CD4-positive, alpha-beta memory T cell (primary cell): ENCODE measurements around the gene MALRD1. TPM values are rescaled to one million over a fixed set of nuclear protein-coding genes. Genes with fewer than 3 reads are reported as not detected.

Experiments used
- CTCF ChIA-PET: fragments of 350-600 bp; sonication (Branson Sonifier 250); formaldehyde crosslinking; loops from one replicate; lab custom pipeline; 2021; ENCODE audit warnings: inconsistent platforms; ENCODE audit not compliant: partially characterized antibody; lab: Charles Lee
- POLR2A ChIA-PET: fragments of 350-600 bp; sonication (Branson Sonifier 250); formaldehyde crosslinking; loops from one replicate; lab custom pipeline; 2021; ENCODE audit not compliant: partially characterized antibody; lab: Charles Lee
- DNase-seq, 5 donors: peaks; one replicate each; pipeline versions ENCODE4 v3.0.0 to v3.0.0-alpha.2; 2020 to 2022; ENCODE audit warnings: mixed read lengths in 1 of 5
- H3K27ac ChIP-seq: one replicate; pipeline ENCODE4 v1.7.0; 2013; ENCODE audit warnings: low read depth, low read length
- H3K27me3 ChIP-seq: 2 replicates; pipeline ENCODE4 v1.7.0; 2013; ENCODE audit warnings: mild to moderate bottlenecking, low read length, moderate library complexity; ENCODE audit not compliant: insufficient read depth
- H3K36me3 ChIP-seq: 2 replicates; pipeline ENCODE4 v1.7.0; 2013; ENCODE audit warnings: mild to moderate bottlenecking, low read length, moderate library complexity; ENCODE audit not compliant: insufficient read depth
- H3K4me1 ChIP-seq: 2 replicates; pipeline ENCODE4 v1.7.0; 2013; ENCODE audit warnings: mild to moderate bottlenecking, low read length, moderate library complexity; ENCODE audit not compliant: insufficient read depth
- H3K4me3 ChIP-seq, 2 donors: one replicate each; pipeline ENCODE4 v1.7.0; 2013; ENCODE audit warnings: low read length in 2 of 2, mild to moderate bottlenecking in 1 of 2
- H3K9me3 ChIP-seq, 2 donors: one replicate each; pipeline ENCODE4 v1.7.0; 2013; ENCODE audit warnings: low read length in 2 of 2, control low read depth in 1 of 2; ENCODE audit not compliant: control insufficient read depth in 1 of 2
- H3K27ac Mint-ChIP-seq, 7 donors: one replicate each; pipeline ENCODE4 v1.8.0; 2020 to 2021; ENCODE audit warnings: mixed read lengths in 7 of 7, mild to moderate bottlenecking in 6 of 7, inconsistent platforms in 3 of 7, moderate library complexity in 3 of 7
- H3K27me3 Mint-ChIP-seq, 2 donors: one replicate each; pipeline ENCODE4 v1.8.0; 2020 to 2021; ENCODE audit warnings: mixed read lengths in 2 of 2
- H3K36me3 Mint-ChIP-seq, 2 donors: one replicate each; pipeline ENCODE4 v1.8.0; 2020 to 2021; ENCODE audit warnings: mixed read lengths in 2 of 2, inconsistent platforms in 1 of 2, mild to moderate bottlenecking in 1 of 2
- H3K4me1 Mint-ChIP-seq, 4 donors: one replicate each; pipeline ENCODE4 v1.8.0; 2020 to 2021; ENCODE audit warnings: mixed read lengths in 4 of 4, mild to moderate bottlenecking in 1 of 4
- H3K4me3 Mint-ChIP-seq, 8 donors: one replicate each; pipeline ENCODE4 v1.8.0; 2020 to 2021; ENCODE audit warnings: mixed read lengths in 8 of 8, mild to moderate bottlenecking in 7 of 8, moderate library complexity in 6 of 8, inconsistent platforms in 3 of 8
- H3K9me3 Mint-ChIP-seq, 8 donors: one replicate each; pipeline ENCODE4 v1.8.0; 2020 to 2021; ENCODE audit warnings: mixed read lengths in 8 of 8, mild to moderate bottlenecking in 5 of 8, inconsistent platforms in 3 of 8, moderate library complexity in 1 of 8
- intact Hi-C: fragments of 100-400 bp; cut with micrococcal nuclease; formaldehyde crosslinking; loops from one replicate; pipeline ENCODE4 v1.15.1; 2023
- polyA plus RNA-seq, 2 donors: library from polyadenylated mRNA; unstranded; fragments of 300-500 nt; fragmentation: Illumina TruSeq; gene quantifications; one replicate each; pipeline ENCODE4 v1.2.3, GENCODE V29; 2021
- total RNA-seq, 2 experiments: library from RNA; stranded (reverse); gene quantifications; one replicate each; pipeline ENCODE4 v1.2.3, GENCODE V29; 2021

The MALRD1 gene
- total and polyA plus RNA-seq, 4 experiments from 2014 or later = not detected

DNA sequence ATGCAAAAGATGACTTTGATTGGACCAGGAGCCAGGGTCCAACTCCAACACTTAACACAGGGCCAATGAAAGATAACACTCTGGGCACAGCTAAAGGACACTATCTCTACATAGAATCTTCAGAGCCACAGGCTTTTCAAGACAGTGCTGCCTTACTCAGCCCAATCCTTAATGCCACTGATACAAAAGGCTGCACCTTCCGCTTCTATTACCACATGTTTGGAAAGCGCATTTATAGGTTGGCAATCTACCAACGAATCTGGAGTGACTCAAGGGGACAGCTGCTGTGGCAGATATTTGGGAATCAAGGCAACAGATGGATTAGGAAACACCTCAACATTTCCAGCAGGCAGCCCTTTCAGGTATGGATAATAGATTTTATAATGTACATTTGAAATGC is 160.7 kb downstream of the MALRD1 start:
- DNase-seq = no peak
- no peaks in the 10 kb centered on the region for H3K9me3 ChIP-seq
- no peaks in the 10 kb centered on the region for H3K4me1 ChIP-seq
- intact Hi-C loops = no loop called here
- POLR2A ChIA-PET = no interaction called here
- H3K27ac ChIP-seq = no peak overlapping the region
- Mint-ChIP-seq H3K4me1 (no peaks in the 10 kb centered on the region), H3K9me3 (peaks cover 0 to 11% (median 4%) of the 10 kb centered on the region in 8 donors), H3K36me3 (no peaks in the 10 kb centered on the region), H3K4me3 (no peak overlapping the region), H3K27me3 (no peaks in the 10 kb centered on the region), H3K27ac (no peak overlapping the region)
- H3K27me3 ChIP-seq = no peaks in the 10 kb centered on the region
- H3K4me3 ChIP-seq = no peak overlapping the region
- H3K36me3 ChIP-seq = no peaks in the 10 kb centered on the region
- CTCF ChIA-PET = no interaction called here

DNA sequence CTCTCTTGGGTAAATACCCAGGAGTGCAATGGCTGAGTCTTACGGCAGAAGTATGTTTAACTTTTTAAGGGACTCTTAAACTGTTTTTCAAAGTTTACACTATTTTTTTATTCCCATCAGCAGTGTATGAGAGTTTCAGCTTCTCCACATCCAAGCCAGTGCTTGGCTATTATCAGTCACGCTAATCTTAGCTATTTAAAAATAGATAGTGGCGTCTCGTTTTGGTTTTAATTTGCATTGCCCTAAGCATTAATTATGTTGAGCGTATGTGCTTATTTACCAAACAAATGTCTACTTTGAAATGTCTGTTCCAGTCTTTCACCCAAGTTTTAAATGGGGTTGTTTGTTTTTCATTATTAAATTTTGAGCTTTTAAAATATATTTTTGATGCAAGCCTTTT is 164.0 kb downstream of the MALRD1 start:
- no peak overlapping the region for H3K27ac Mint-ChIP-seq
- Histone ChIP-seq H3K27ac (no peak overlapping the region), H3K9me3 (no peaks in the 10 kb centered on the region), H3K4me1 (no peaks in the 10 kb centered on the region), H3K27me3 (no peaks in the 10 kb centered on the region), H3K36me3 (no peaks in the 10 kb centered on the region), H3K4me3 (no peak overlapping the region)
- CTCF ChIA-PET = no interaction called here
- H3K9me3 Mint-ChIP-seq = peaks cover 0 to 11% (median 4%) of the 10 kb centered on the region in 8 donors
- H3K27me3 Mint-ChIP-seq = no peaks in the 10 kb centered on the region
- H3K36me3 Mint-ChIP-seq = no peaks in the 10 kb centered on the region
- no peaks in the 10 kb centered on the region for H3K4me1 Mint-ChIP-seq
- POLR2A ChIA-PET = no interaction called here
- DNase-seq = no peak
- intact Hi-C loops = no loop called here
- H3K4me3 Mint-ChIP-seq = no peak overlapping the region

DNA sequence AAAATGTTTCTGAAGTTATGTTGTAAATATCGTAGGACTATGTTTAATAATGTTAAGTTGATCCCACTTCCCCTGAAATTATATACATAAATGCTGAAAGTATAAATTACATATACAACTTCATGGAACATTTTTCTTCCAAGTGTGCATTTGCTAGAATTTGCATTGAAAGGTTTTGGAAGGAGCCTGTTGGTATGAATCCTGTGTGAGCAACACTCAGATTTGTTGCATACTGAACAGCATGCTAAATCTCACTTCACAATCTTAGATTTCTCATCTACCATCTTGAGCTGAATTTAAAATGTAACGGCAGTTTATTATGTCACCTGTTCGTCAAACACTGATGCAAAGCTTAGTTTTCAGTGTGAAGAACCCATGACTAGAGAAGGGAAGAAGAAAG is 172.6 kb downstream of the MALRD1 start:
- intact Hi-C loops = no loop called here
- CTCF ChIA-PET = no interaction called here

DNA sequence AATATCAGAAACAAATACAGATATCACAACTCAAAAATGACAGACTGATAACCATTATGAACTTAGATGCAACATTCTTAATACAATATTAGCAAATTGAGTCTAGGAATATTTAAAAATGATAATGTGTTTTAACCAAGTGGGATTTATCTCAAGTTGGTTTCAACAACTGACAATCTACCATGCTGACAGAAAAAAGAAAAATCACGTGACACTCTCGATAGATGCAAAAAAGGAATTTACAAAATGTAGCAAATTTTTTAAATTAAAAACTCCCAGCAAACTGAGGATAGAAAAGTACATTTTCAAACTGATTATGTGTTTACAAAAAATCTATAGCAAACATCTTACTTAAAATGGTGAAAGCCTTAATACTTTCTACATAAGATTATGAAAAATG is 177.4 kb downstream of the MALRD1 start:
- H3K9me3 Mint-ChIP-seq = peaks cover 2 to 14% (median 8%) of the 10 kb centered on the region in 8 donors
- POLR2A ChIA-PET = no interaction called here
- no peak for DNase-seq
- H3K27me3 Mint-ChIP-seq = no peaks in the 10 kb centered on the region
- intact Hi-C loops = no loop called here
- H3K36me3 ChIP-seq = no peaks in the 10 kb centered on the region
- no peaks in the 10 kb centered on the region for H3K4me1 Mint-ChIP-seq
- H3K4me3 Mint-ChIP-seq = peak overlapping the region in 1 of 8 donors; percentile 17
- H3K4me1 ChIP-seq = no peaks in the 10 kb centered on the region
- no peak overlapping the region for H3K4me3 ChIP-seq
- no peaks in the 10 kb centered on the region for H3K27me3 ChIP-seq
- CTCF ChIA-PET = no interaction called here
- no peak overlapping the region for H3K27ac Mint-ChIP-seq
- no peaks in the 10 kb centered on the region for H3K9me3 ChIP-seq
- no peak overlapping the region for H3K27ac ChIP-seq
- H3K36me3 Mint-ChIP-seq = no peaks in the 10 kb centered on the region

More for the DNA sequence above, 172.6 kb downstream of the MALRD1 start:
- Histone ChIP-seq H3K27me3 (no peaks in the 10 kb centered on the region), H3K36me3 (no peaks in the 10 kb centered on the region), H3K4me3 (no peak overlapping the region), H3K9me3 (no peaks in the 10 kb centered on the region), H3K4me1 (no peaks in the 10 kb centered on the region), H3K27ac (no peak overlapping the region)
- DNase-seq = no peak
- H3K36me3 Mint-ChIP-seq = no peaks in the 10 kb centered on the region
- H3K27me3 Mint-ChIP-seq = no peaks in the 10 kb centered on the region
- H3K4me1 Mint-ChIP-seq = no peaks in the 10 kb centered on the region
- POLR2A ChIA-PET = no interaction called here
- H3K9me3 Mint-ChIP-seq = peaks cover 2 to 17% (median 8%) of the 10 kb centered on the region in 8 donors
- no peak overlapping the region for H3K4me3 Mint-ChIP-seq
- no peak overlapping the region for H3K27ac Mint-ChIP-seq

DNA sequence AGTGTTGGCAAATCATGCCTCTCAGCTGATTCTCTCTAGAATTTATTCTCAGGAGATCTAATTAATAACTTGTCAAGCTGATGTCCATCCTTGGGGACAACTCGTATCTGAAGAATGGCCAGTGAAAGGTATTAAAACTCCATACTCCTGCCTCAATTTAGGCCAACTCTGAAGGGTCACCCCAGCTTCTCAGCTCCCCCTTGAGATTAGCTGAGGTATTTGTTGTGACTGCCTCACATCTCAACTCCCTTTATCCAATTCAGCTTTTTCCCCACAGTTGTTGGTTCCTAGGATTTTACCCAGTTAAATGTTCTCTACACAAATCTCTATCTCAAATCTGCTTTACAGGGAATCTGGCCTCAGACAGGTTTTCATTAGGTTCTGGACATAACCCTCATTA is 182.4 kb downstream of the MALRD1 start:
- H3K27ac ChIP-seq = no peak overlapping the region
- Mint-ChIP-seq H3K36me3 (no peaks in the 10 kb centered on the region), H3K27me3 (no peaks in the 10 kb centered on the region), H3K27ac (no peak overlapping the region), H3K4me1 (no peaks in the 10 kb centered on the region), H3K4me3 (no peak overlapping the region), H3K9me3 (peaks cover 0 to 15% (median 9%) of the 10 kb centered on the region in 8 donors)
- H3K4me1 ChIP-seq = no peaks in the 10 kb centered on the region
- H3K27me3 ChIP-seq = no peaks in the 10 kb centered on the region
- ChIA-PET POLR2A (no interaction called here), CTCF (no interaction called here)
- H3K9me3 ChIP-seq = no peaks in the 10 kb centered on the region
- no peak overlapping the region for H3K4me3 ChIP-seq
- DNase-seq = no peak
- no peaks in the 10 kb centered on the region for H3K36me3 ChIP-seq
- intact Hi-C loops = no loop called here

DNA sequence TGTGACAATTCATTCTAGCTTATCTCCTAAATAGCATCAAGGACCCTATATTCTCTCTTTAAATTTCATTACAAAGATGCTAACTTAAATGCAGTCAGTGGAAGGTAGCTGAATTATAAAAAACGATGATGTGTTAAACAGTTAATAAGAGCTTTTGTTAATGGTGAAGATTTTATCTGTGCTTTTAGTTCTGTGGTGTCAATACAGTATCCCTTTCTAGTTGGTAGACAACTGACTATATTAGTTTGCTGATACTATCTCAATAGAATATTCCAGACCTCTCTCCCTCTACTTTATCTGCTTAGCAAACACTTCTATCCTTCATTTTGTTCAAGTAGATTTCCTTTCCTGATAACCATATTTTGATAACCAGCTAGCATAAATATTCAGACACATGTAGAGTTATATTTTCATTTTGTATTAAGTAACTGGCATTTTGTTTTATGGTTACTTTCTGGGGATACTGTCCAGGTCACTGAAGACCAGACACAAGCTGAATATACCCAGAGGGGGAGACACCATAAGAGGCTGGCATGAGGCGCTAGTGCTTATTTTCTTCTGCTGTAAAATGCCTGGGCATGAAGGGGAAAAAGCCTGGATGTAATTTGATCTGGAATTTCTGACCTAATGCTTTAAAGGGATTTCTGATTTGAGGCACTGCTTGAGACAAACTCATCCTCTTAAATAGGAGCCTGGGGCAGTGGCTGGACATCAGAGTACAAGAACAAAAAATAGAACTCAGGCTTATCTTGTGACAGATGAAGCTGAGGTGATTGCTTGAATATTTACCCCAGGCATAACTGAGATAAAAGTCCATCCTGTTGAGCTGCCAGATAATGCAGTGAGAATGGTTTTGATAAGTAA is 197.5 kb downstream of the MALRD1 start:
- Mint-ChIP-seq H3K4me3 (no peak overlapping the region), H3K27me3 (no peaks in the 10 kb centered on the region), H3K9me3 (peaks cover 0 to 8% (median 3%) of the 10 kb centered on the region in 8 donors), H3K4me1 (no peaks in the 10 kb centered on the region), H3K27ac (no peak overlapping the region), H3K36me3 (no peaks in the 10 kb centered on the region)
- ChIA-PET CTCF (no interaction called here), POLR2A (no interaction called here)
- H3K4me3 ChIP-seq = no peak overlapping the region
- no peaks in the 10 kb centered on the region for H3K27me3 ChIP-seq
- no peak overlapping the region for H3K27ac ChIP-seq
- intact Hi-C loops = no loop called here
- H3K9me3 ChIP-seq = no peaks in the 10 kb centered on the region
- no peak for DNase-seq
- H3K36me3 ChIP-seq = no peaks in the 10 kb centered on the region
- no peaks in the 10 kb centered on the region for H3K4me1 ChIP-seq

DNA sequence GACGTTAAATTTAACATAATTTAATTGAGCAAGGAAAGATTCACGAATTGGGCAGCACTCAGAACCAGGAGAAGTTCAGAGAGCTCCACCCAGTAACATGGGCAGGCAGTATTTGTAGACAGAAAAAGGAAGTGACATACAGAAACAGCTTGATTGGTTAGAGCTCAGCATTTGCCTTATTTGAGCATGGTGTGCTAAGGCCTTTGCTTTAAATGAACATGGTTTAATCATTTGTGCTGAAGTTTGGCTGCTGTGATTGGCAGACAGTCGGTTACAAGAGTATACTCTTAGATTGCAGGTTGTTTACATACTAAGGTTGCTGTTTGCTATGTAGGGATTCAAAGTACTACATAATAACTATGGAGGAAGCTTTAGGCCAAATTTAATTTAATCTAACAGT is 199.2 kb downstream of the MALRD1 start:
- H3K36me3 Mint-ChIP-seq = no peaks in the 10 kb centered on the region
- no peak for DNase-seq
- ChIA-PET POLR2A (no interaction called here), CTCF (no interaction called here)
- peaks cover 0 to 9% (median 2%) of the 10 kb centered on the region in 8 donors for H3K9me3 Mint-ChIP-seq
- no peaks in the 10 kb centered on the region for H3K4me1 ChIP-seq
- no peaks in the 10 kb centered on the region for H3K4me1 Mint-ChIP-seq
- H3K27me3 Mint-ChIP-seq = no peaks in the 10 kb centered on the region
- H3K27ac Mint-ChIP-seq = no peak overlapping the region
- H3K9me3 ChIP-seq = no peaks in the 10 kb centered on the region
- no peak overlapping the region for H3K4me3 Mint-ChIP-seq
- H3K4me3 ChIP-seq = no peak overlapping the region
- H3K27me3 ChIP-seq = no peaks in the 10 kb centered on the region
- no peak overlapping the region for H3K27ac ChIP-seq
- H3K36me3 ChIP-seq = no peaks in the 10 kb centered on the region
- intact Hi-C loops = no loop called here
